ENCODE data around the gene NET1.

Gene NET1

DNA sequence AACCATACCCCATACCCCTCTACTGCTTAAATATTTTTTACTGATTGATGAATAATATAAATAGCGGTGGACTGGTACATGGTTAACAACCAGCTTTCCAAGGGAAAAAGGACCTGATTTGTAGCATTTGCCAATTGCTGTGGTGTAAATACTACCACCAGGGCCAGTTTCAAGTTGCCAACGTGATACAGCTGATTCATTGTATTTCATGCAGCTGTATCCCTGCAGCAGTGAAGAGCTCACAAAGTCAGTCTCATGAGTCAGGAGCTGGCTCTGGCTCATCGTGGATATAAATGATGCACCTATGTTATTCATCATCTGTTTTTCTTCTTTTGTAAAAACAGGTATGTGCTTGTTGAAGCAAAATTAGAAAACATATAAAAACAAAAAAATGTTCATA, 71.8 kb downstream of the NET1 start:
- no peak for DNase-seq (ENCODE audit: low read depth in 2 of 2)

DNA sequence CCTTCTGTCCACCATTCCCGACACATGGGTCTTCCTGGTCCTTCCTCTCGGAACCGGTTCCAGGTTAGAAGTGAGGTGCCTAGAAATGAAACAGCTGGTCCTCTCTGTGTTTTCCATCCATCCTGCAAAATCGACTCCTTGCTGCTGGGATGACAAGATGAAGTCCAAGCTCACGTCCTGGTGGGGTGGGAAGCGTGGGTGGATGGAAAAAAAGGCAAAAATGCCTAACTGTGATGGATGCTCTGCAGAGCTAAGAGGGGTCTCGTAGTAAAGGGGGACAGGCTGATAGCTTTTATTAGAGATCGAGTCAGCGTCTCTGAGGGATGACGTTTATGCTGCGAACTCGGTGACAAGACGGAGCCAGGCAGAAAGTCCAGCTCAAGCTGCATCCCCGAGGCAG, 72.9 kb downstream of the NET1 start:
- DNase-seq (ENCODE audit: low read depth in 2 of 2), result no peak

DNA sequence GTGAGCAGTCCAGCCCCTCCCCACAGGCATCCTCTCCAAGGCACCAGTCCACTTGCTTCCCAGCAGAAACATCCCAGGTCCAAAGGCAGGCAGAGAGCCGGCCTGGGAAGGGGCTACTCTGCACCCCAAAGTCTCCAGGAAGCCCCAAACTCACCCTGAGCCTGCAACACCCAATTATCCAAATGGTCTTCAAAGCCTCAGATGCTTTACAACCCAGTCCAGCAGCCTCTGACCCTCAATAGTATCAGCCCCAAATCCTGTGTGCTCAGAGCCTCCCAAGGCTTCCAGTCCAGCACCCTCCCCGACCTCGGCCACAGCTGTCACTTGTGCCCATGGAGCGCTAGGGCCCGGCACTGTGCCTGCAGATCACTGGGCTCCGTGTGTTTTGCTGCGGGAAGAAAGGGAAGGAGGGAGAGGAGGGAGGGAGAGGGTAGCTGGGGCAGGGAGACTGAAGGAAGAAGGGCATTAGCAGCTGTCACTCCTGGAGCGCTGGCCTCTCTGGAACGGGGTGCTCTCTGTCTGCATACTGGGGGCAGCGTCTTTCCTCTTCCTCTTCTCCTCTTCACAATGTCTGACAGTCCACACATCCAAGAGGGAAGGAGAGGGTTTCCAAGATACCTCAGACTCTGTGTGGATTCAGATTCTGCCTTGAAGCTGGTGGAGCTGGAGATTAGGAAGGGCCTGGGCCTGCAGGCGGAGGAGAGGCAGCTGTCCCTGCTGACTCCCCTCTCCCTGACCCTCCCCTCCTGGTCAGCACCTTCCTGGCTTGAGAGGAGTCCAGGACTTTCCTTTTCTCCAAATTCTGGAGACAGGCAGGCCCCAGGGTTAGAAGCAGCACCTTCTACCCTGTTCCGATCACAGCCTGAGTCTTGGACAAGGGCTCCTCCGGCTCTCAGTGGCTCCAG, 73.8 kb downstream of the NET1 start:
- DNase-seq (ENCODE audit: low read depth in 2 of 2), result no peak

DNA sequence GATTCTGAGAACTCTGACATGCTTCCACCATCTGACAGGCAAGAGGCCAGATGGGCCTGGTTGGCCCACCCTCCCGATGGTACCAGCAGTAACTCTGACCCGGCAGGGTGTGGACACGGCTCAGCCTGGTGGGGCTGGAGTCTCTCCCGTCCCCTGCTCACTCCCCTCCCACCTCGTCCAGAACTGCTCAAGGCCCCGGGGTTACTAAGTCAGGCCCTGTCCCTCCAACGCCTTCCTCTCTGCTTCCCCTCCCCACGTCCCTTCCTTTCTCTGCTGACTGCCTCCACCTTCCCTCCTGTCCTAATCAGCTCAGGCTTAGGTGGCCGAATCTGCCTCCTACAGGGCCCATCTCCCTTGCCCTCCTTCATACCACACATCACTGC, 74.5 kb downstream of the NET1 start:
- DNase-seq (ENCODE audit: low read depth in 2 of 2), result no peak

DNA sequence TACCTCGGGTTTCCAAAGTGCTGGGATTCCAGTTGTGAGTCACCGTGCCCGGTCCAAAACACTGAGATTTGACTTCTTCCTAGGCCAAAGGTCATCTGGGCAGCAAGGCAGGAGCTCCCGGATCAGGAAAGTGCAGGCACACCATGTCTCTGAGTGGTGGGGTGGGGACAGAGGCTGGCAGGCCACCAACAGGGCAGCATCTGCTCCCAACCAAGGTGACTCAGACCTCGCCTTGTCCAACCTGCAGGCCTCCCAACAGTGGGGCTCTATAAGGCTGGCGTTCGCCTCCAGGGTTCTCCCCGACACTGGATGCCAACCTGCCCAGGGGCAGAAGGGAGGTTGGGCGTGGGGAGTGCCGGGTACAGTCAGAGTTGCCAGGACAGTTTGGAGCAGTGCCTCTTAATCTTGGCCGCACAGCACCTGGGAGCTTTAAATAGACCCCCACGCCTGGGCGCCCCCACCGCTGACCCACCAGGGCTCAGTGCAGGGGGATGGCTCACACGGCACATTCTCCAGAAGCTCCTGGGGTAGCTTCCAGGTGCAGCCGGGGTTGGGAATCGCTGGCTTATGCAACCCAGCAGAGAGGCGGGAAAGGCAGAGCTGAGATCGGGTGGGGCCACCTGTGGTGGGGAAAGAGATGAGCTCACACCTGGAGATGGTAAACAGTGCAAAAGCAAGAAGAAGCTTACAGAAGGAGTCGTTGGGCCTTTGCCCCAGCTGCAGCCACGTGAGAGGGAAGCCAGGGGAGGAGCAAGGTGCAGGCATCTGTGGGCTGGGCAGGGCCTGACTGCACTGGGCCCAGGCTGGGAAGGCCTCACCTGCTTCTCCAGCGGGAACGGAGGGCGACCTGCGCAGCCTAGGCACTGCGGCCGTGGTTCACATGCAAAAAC, 76.2 kb downstream of the NET1 start:
- no peak for DNase-seq (ENCODE audit: low read depth in 2 of 2)

DNA sequence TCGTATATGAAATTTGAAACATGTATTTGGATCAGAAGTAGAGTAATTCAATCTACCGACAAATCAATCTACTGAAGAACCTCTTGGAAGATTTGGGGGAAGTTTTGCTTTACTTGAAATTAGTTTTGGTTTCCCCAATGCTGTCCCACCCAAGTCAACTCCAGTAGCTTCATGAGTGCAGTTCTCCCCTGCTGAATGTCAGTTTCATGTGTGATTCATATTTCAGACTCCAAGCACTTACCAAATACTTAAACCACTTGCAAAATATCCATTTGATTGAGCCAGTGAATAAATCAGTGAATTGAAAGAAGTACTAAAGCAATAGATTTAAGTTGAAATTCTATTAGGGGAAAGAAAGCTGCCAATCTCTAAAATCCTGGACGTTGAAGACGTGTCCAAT, 77.7 kb downstream of the NET1 start:
- no peak for DNase-seq (ENCODE audit: low read depth in 2 of 2)

DNA sequence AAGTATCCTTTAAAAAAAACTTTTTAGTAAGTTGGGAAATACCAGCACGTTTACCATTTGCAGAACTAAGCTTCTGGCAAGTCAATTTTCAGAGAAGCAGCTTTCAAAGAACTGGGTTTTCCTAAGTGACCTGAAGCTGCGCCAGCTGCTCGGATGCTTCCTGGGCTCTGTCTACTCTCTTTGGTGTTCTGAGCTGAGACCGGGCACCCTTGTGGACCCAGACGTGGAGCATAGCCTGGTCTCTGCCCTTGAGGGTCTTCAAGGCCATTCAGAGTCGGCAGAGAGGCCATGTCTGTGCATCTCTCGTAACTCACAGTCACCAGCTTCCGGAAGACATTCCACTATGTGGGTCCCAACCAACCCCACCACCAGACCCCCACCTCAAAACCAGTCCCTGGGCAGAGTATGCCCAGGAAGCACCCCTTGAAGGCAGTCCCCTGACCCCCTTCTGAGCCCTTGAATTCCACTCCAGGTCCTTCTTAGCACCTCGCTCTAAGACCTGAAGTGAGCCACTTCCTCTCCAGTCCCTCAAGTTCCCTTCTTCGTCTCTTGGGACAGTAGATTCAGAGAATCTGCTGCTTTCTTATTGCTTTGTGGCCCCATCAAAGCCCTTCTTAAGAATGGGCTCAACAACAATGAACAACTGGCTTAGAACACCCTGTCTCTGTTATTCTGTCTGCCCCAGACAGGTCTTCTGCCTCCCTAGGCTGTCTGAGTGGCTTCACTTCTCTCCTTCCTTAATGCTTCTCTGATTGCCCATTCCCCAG, 78.5 kb downstream of the NET1 start:
- no peak for DNase-seq (ENCODE audit: low read depth in 2 of 2)

DNA sequence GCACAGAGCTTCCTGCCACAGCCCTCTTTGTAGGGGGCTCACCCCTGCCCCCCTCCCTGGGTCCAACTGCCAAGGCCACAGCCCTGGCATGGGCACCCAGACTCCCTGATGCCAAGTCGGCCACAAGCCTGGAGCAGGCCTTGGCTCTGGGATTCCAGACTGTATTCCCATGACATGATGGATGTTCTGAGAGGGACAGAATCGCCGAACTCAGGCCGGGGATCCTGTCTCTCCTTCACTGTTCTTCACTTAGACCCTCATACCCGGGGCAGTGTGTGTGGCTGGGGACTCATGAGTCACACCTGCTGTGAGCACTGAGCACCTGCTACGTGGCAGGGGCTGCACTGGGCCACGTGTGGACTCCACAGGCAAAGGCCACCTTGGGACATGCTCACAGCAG, 79.1 kb downstream of the NET1 start:
- no peak for DNase-seq (ENCODE audit: low read depth in 2 of 2)

DNA sequence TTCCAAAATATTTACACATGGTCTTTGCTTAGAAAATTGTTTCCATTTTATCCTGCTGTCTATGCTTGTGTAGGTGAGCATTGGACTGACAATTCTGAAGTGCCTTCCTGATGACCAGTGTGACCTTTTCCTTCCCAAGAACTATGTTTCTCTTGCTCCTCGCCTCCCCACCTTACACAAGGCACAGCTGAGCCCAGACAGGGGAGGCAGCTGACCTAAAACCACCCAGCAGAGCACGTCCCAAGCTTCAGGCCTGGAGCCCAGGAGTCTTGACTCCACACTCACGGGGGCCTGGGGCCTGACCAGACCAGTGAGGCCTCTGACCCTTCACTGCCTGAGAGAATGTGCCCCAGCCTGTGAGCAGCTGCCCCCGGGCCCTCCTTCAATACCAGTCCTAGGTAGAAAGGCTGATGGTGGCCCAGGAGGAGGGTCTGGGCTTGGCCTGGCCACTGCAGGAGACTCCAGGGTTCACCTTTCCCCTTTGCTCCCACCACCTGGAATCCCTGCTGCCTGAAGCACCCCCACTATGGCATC, 80.0 kb downstream of the NET1 start:
- DNase-seq (ENCODE audit: low read depth in 2 of 2), result no peak

DNA sequence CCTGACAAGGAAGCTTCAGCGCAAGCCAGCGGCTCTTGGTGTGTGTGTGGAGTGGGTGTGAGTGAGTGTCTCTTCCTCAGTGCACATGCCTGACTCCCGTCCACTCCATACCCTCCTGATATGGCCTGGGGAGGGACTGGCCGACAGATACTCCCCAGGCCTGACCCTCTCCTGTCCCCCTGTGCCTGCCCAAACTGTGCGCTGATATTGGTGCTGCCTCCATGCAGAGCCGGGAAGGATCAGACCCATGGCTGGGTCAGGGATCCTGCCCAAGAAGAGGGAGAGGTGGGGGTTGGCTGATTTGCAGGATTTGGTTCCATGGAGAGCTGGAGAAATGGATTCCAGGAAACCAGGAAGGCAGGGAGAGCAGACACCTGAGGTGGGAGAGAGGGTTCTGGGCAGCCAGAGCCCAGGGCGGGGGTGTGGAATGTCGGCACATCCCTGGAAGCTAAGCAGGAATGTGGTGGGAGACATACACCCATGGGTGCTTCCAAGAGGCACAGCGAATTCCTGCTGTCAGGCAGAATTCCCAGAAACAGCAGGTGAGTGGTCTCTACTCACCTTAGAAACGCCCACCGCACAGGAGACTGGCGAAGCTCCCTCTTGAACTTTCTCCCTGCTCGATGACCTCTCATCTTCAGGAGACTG, 80.7 kb downstream of the NET1 start:
- DNase-seq (ENCODE audit: low read depth in 2 of 2), result no peak

DNA sequence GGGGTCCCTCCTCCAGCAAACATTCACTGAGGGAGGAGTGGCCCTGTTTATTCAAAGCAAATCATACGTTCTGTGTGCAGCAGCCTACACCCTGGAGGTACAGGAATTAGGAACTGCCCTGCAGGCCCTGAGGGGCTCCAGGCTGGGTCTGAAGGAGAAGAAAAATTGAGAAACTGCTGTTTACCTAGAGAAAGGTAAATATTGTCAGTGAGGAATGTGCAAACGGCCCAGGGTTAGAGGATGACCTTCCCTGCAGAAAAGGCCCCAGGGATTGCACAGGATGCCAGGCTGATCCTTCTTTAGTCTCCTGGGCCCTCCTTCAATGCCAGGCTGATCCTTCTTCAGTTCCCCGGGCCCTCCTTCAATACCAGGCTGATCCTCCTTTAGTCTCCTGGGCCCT, 81.3 kb downstream of the NET1 start:
- no peak for DNase-seq (ENCODE audit: low read depth in 2 of 2)

DNA sequence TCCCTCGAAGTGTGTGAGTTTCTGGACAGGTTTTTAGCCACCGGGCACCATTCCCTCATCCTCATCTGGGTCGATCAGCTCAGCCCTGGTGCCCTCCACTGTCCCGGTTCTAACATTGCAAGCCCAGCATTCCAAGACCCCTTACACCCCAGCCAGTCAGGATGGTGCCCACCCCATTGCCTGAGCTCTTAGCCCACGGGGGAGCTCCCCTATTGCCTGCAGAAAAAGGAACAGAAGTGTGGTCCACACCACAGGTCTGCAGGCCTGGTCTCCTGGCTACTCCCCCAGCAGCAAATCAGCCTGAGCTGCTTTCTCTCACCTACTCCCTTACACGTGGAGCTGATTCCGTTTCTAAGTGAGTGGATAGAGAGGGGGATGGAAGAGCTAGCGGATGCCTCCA, 82.3 kb downstream of the NET1 start:
- no peak for DNase-seq (ENCODE audit: low read depth in 2 of 2)

DNA sequence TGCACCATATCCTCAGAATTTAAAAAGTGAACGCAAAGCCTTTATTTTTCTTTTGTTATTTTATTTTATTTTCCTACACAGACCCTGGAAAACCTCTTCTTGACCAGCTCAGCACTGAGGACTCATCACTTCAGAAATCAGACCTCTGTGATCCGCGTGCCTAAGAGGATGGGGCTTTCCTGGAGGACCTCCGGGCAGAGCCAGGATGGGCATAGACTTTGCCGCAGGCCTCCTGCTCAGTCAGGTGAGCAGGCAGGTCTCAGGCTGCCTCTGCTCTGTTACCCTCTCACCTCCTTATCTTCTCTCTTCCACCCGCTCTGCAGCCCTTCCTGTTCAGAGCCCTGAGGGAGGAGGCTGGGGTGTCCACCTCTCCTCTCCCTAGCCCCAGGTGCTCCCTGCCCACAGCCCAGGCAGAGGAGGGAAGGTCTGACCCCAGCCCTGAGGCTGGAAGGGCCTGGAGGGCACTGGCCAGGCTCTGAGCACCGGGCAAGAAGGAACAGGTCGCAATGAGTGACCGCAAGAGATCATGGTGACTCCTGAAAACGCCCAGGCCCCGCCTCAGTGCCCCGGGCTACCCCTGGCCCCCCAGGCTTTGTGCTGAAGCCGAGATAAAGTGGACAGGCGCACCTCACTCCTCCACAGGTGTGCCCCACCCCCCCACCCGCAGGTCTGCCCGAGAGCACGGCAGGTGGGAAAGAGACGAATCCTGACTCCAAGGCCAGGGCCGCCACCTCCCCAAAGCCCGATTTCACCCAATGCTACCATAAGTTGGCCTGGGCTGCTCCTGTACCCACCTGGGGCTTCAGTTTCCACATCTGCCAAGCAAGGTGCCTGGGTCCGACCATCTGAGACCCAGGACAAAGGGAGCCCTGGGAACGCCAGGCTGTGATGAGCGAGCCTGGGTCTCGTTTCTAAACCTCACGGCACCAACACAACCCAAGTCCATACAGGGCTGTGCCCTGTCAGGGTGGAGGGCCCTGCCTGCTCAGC, 84.2 kb downstream of the NET1 start:
- no peak for DNase-seq (ENCODE audit: low read depth in 2 of 2)

DNA sequence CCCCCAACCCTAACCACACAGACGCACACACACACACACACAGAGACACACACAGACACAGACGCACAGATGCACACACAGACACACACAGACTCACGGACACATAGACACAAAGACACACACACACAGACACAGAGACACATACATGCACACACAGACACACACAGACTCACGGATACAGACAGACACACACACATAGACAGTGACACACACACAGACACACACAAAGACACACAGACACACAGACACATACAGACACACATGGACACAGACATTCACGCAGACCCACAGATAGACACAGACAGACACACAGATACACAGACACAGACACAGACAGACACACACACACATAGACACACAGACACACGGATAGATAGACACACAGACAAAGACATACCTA, 84.9 kb downstream of the NET1 start:
- no peak for DNase-seq (ENCODE audit: low read depth in 2 of 2)

DNA sequence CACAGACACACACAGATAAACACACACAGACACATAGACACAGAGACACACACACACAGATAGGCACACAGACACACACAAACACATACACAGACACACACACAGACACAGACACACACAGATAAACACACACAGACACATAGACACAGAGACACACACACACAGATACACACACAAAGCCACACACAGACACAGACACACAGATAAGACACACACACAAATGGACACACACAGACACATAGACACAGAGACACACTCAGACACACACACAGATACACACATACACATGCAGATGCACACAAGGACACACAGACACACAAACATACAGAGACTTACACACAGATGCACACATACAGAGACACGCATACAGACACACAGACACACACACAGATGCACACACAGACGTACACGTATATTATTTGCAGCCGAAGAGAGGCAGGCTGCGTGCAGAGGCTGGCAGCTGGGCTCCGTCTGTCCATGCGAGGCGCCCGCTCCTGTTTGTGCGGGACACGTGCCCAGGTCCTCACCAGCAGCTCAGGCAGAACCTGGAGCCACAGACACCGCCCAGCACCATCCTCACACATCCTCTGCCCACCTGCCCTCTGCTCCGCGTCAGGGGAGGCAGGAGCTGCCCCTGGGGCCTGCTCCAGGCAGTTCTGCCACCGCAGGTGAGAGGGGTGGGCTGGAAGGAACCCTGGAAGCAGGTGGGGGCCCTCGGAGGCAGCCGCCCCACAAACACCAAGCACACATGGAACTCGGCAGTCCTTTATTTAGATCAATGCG, 85.8 kb downstream of the NET1 start:
- DNase-seq (ENCODE audit: low read depth in 2 of 2), result no peak

DNA sequence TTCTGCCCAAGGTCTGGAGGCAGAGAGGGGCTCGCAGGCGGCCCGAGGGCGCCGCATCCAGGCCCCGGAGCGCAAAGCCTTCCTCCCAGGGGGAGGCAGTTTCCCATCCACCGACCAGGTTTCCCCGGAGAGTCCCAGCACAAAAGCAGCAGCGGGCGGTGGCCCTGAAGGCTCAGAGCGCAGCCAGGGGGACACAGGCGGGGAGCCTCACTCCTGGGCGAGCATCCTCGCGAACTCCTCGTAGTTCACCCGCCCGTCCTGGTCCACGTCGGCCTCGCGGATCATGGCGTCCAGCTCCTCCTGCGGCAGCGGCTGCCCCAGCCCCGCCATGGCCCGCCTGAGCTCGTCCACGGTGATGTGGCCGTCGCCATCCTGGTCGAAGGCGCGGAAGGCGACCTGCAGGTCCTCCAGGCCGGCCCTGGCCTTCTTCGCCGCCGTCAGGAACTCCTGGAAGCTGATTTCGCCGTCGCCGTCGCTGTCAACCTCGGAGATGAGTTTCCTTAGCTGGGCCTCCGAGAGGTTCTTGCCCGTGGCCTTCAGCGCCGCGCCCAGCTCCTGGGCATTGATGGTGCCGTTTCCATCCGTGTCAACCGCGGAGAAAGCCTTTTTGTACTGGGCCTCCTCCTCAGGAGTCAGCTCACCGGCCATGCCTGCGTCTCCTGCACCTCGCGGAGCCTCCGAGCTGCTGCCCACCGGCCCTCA, 86.6 kb downstream of the NET1 start:
- DNase-seq (ENCODE audit: low read depth in 2 of 2), result no peak

DNA sequence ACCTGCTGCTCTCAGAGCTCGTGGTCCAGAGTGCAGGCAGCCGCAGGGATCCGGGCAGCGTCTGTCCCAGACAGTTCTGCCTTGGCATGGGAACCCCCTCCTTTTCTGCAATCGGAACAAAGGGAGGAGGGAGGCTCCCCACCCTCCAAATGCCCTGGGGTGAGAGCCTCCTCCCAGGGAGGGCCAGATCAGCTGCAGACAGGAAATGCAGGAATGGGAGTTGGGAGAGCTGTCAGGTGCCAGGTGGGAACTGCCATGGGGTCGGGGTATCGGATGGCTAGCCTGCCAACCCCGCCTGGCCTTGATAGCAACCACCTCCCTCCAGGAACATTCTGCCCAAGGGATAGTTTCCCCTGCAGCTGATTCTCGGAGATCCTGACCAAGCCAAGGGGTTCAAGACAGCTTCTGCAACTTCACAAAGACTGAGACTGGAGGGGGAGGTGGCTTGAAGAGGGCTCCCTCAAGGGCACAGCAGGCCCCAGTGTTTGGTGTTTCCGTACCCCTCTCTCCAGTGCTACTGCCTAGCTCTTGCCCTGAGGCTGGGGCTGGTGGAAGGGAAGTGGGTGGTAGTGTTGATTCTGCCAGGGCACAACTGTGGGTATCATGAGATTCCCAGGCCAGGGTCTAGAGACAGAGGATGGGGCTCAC, 87.3 kb downstream of the NET1 start, which contains the start of gene CALML5:
TSS of gene CALML5 (minus strand) at position 78 of the 648 bp plus-strand sequence. CDS start 132 bp downstream, outside the sequence.
- DNase-seq (ENCODE audit: low read depth in 2 of 2), result no peak

DNA sequence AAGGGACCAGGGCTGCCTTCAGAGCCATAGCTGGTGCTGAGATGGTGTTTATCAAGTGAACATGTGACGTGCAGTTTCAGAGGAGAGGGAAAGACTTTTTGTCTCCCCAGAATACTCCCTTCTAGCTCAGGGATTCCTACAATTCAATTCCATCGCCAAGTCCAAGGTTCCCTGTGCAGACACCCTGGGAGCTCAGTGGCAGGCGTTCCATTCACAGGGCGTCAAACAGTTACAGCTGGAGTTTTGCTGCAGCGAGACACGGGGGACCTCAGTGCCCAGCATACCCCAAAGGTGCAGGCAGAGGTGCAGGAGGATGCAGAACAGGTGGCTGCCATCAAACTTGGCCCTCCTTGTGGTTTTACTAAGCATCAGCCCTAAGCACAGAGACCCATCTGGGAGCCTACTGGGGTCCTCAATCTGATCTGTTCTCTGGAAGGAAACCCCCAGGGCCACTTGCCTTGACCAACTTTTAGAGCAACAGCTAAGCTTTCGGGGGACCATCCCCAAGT, 87.9 kb downstream of the NET1 start:
- no peak for DNase-seq (ENCODE audit: low read depth in 2 of 2)
